NAMALWA (cell line): ENCODE measurements around the gene BUB1B.

Experiments
- DNase-seq: peaks from one replicate; pipeline ENCODE4 v3.0.0-alpha.2; 2015; ENCODE audit warnings: low spot score

The BUB1B gene

GRCh38 chr15:40182358-40183029 lies 21.6 kb downstream of the BUB1B start:
- no peak for DNase-seq

- DNase-seq: no peak
Measured at GRCh38 chr15:40183636-40184463, 23.0 kb downstream of the BUB1B start.

GRCh38 chr15:40190591-40190990 lies 29.7 kb downstream of the BUB1B start:
- no peak for DNase-seq

GRCh38 chr15:40192942-40193341 lies 32.1 kb downstream of the BUB1B start:
- no peak for DNase-seq

- no peak for DNase-seq
Measured at GRCh38 chr15:40197434-40197833, 36.6 kb downstream of the BUB1B start.

GRCh38 chr15:40198355-40199085 lies 37.7 kb downstream of the BUB1B start:
- DNase-seq: no peak

- DNase-seq: no peak
Measured at GRCh38 chr15:40204100-40204499, 43.2 kb downstream of the BUB1B start.

GRCh38 chr15:40217166-40217824 lies 56.4 kb downstream of the BUB1B start:
- peak; percentile 91 for DNase-seq

- DNase-seq: no peak
Measured at GRCh38 chr15:40219801-40220200, 58.9 kb downstream of the BUB1B start.

GRCh38 chr15:40222131-40222530 lies 61.3 kb downstream of the BUB1B start:
- no peak for DNase-seq

- no peak for DNase-seq
Measured at GRCh38 chr15:40226736-40227135, 65.9 kb downstream of the BUB1B start.

GRCh38 chr15:40229316-40229715 lies 68.4 kb downstream of the BUB1B start:
- no peak for DNase-seq

GRCh38 chr15:40229956-40230355 lies 69.1 kb downstream of the BUB1B start:
- no peak for DNase-seq

- DNase-seq: no peak
Measured at GRCh38 chr15:40232625-40233070, 71.8 kb downstream of the BUB1B start.

- no peak for DNase-seq
Measured at GRCh38 chr15:40233727-40234577, 73.1 kb downstream of the BUB1B start.

- DNase-seq: no peak
Measured at GRCh38 chr15:40234783-40235182, 73.9 kb downstream of the BUB1B start.

GRCh38 chr15:40235201-40235885 lies 74.5 kb downstream of the BUB1B start:
- peak; percentile 41 for DNase-seq

- DNase-seq: peak; percentile 64
Measured at GRCh38 chr15:40238532-40239403, 77.9 kb downstream of the BUB1B start, which contains the start of gene PAK6. Gene PAK6, plus strand, starts transcription at chr15:40239063. Its CDS starts 25,723 bp downstream, at chr15:40264786.

GRCh38 chr15:40239404-40239692 lies 78.5 kb downstream of the BUB1B start:
- DNase-seq: no peak
